HG02623 (cell line): ENCODE measurements around the gene CCNF.
"Not testable (repeated sequence)": the region's sequence is repeated elsewhere in the genome, so short reads cannot be mapped to it uniquely, and the experiment has no call there.

ENCODE experiments used
- ATAC-seq: cut with Tn5 transposase; IDR thresholded peaks from one replicate; pipeline ENCODE4 v1.9.1; 2021; ENCODE audit warnings: moderate library complexity; ENCODE audit not compliant: unreplicated experiment

CCNF gene

GRCh38 chr16:2428051-2428783 is 1.0 kb upstream of the CCNF start:
- no peak for ATAC-seq

- ATAC-seq, result no peak
These were observed 538 bp upstream of the CCNF start for GRCh38 chr16:2428784-2429033.

- ATAC-seq, result peak; percentile 6
These were observed 770 bp downstream of the CCNF start for GRCh38 chr16:2429771-2430663.

GRCh38 chr16:2432286-2432685 is 3.0 kb downstream of the CCNF start:
- ATAC-seq, result no peak

- ATAC-seq, result no peak
These were observed 3.7 kb downstream of the CCNF start for GRCh38 chr16:2432801-2433505.

GRCh38 chr16:2435236-2435635 is 6.0 kb downstream of the CCNF start:
- ATAC-seq, result not testable (repeated sequence)

- ATAC-seq, result no peak
These were observed 6.9 kb downstream of the CCNF start for GRCh38 chr16:2436110-2436509.

- ATAC-seq, result no peak
These were observed 8.0 kb downstream of the CCNF start for GRCh38 chr16:2437032-2437790.

GRCh38 chr16:2438121-2438520 is 8.9 kb downstream of the CCNF start:
- ATAC-seq, result no peak

- ATAC-seq, result no peak
These were observed 10.4 kb downstream of the CCNF start for GRCh38 chr16:2439598-2439997.

- not testable (repeated sequence) for ATAC-seq
These were observed 12.0 kb downstream of the CCNF start for GRCh38 chr16:2441143-2441804.

- ATAC-seq, result no peak
These were observed 14.3 kb downstream of the CCNF start for GRCh38 chr16:2443555-2443954.

- no peak for ATAC-seq
These were observed 18.8 kb downstream of the CCNF start for GRCh38 chr16:2447920-2448583.

GRCh38 chr16:2449118-2449517 is 19.9 kb downstream of the CCNF start:
- no peak for ATAC-seq

- ATAC-seq, result no peak
These were observed 21.3 kb downstream of the CCNF start for GRCh38 chr16:2450535-2450934.

- no peak for ATAC-seq
These were observed 21.7 kb downstream of the CCNF start for GRCh38 chr16:2450975-2451381.

GRCh38 chr16:2451851-2452320 is 22.6 kb downstream of the CCNF start:
- ATAC-seq, result no peak

- no peak for ATAC-seq
These were observed 23.4 kb downstream of the CCNF start for GRCh38 chr16:2452650-2453049.

- no peak for ATAC-seq
These were observed 26.0 kb downstream of the CCNF start for GRCh38 chr16:2455081-2455845.
